ENCODE measurements around the gene SCYL1.

Gene SCYL1

DNA sequence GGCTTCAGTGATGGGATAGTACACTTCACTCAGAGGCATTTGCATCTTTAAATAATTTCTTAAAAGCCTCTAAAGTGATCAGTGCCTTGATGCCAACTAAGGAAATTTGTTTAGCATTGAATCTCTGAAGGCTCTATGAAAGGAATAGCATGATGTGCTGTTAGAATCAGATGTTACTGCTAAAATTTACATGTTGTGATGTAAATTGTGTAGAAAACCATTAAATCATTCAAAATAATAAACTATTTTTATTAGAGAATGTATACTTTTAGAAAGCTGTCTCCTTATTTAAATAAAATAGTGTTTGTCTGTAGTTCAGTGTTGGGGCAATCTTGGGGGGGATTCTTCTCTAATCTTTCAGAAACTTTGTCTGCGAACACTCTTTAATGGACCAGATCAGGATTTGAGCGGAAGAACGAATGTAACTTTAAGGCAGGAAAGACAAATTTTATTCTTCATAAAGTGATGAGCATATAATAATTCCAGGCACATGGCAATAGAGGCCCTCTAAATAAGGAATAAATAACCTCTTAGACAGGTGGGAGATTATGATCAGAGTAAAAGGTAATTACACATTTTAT lies 21.4 kb upstream of the SCYL1 start:
- no peak overlapping the region for H2AFZ ChIP-seq
- H3K9ac ChIP-seq = peak overlapping the region; percentile 99
- peak overlapping the region; percentile 100 for H3K27ac ChIP-seq
- H3K9me3 ChIP-seq (ENCODE audit: control insufficient read depth, low read length) = no peaks in the 10 kb centered on the region
- TF ChIP-seq, protein P1, sequence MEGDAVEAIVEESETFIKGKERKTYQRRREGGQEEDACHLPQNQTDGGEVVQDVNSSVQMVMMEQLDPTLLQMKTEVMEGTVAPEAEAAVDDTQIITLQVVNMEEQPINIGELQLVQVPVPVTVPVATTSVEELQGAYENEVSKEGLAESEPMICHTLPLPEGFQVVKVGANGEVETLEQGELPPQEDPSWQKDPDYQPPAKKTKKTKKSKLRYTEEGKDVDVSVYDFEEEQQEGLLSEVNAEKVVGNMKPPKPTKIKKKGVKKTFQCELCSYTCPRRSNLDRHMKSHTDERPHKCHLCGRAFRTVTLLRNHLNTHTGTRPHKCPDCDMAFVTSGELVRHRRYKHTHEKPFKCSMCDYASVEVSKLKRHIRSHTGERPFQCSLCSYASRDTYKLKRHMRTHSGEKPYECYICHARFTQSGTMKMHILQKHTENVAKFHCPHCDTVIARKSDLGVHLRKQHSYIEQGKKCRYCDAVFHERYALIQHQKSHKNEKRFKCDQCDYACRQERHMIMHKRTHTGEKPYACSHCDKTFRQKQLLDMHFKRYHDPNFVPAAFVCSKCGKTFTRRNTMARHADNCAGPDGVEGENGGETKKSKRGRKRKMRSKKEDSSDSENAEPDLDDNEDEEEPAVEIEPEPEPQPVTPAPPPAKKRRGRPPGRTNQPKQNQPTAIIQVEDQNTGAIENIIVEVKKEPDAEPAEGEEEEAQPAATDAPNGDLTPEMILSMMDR (IDR thresholded peaks at IDR 0.05) = no peak
- H3K79me2 ChIP-seq = peaks cover 67% of the 10 kb centered on the region
- peaks cover 46% of the 10 kb centered on the region for H3K36me3 ChIP-seq (ENCODE audit: control insufficient read depth, insufficient read depth, low read length)
- H3K4me2 ChIP-seq (ENCODE audit: low read length) = peak overlapping the region; percentile 95
- H3K4me1 ChIP-seq = peaks cover 7% of the 10 kb centered on the region
- peak overlapping the region; percentile 100 for H3K4me3 ChIP-seq (ENCODE audit: low read depth, low read length)
- H3K27me3 ChIP-seq (ENCODE audit: control insufficient read depth, insufficient read depth, low read length) = no peaks in the 10 kb centered on the region

DNA sequence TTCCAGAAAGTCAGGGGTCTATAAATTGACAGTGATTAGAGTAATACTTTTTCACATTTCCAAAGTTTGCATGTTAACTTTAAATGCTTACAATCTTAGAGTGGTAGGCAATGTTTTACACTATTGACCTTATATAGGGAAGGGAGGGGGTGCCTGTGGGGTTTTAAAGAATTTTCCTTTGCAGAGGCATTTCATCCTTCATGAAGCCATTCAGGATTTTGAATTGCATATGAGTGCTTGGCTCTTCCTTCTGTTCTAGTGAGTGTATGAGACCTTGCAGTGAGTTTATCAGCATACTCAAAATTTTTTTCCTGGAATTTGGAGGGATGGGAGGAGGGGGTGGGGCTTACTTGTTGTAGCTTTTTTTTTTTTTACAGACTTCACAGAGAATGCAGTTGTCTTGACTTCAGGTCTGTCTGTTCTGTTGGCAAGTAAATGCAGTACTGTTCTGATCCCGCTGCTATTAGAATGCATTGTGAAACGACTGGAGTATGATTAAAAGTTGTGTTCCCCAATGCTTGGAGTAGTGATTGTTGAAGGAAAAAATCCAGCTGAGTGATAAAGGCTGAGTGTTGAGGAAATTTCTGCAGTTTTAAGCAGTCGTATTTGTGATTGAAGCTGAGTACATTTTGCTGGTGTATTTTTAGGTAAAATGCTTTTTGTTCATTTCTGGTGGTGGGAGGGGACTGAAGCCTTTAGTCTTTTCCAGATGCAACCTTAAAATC lies 20.8 kb upstream of the SCYL1 start:
- Histone ChIP-seq H2AFZ (no peak overlapping the region), H3K4me2 (ENCODE audit: low read length) (peak overlapping the region; percentile 95), H3K79me2 (peaks cover 67% of the 10 kb centered on the region), H3K27me3 (ENCODE audit: control insufficient read depth, insufficient read depth, low read length) (no peaks in the 10 kb centered on the region), H3K9ac (peak overlapping the region; percentile 99), H3K4me1 (peaks cover 7% of the 10 kb centered on the region), H3K4me3 (ENCODE audit: low read depth, low read length) (peak overlapping the region; percentile 100), H3K36me3 (ENCODE audit: control insufficient read depth, insufficient read depth, low read length) (peaks cover 46% of the 10 kb centered on the region), H3K9me3 (ENCODE audit: control insufficient read depth, low read length) (no peaks in the 10 kb centered on the region), H3K27ac (peak overlapping the region; percentile 100)
- TF ChIP-seq, protein P1 (IDR thresholded peaks at IDR 0.05) = no peak

DNA sequence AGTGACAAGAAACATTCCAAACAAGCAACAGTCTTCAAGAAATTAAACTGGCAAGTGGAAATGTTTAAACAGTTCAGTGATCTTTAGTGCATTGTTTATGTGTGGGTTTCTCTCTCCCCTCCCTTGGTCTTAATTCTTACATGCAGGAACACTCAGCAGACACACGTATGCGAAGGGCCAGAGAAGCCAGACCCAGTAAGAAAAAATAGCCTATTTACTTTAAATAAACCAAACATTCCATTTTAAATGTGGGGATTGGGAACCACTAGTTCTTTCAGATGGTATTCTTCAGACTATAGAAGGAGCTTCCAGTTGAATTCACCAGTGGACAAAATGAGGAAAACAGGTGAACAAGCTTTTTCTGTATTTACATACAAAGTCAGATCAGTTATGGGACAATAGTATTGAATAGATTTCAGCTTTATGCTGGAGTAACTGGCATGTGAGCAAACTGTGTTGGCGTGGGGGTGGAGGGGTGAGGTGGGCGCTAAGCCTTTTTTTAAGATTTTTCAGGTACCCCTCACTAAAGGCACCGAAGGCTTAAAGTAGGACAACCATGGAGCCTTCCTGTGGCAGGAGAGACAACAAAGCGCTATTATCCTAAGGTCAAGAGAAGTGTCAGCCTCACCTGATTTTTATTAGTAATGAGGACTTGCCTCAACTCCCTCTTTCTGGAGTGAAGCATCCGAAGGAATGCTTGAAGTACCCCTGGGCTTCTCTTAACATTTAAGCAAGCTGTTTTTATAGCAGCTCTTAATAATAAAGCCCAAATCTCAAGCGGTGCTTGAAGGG lies 20.0 kb upstream of the SCYL1 start:
- Histone ChIP-seq H3K4me2 (ENCODE audit: low read length) (peak overlapping the region; percentile 95), H3K4me3 (ENCODE audit: low read depth, low read length) (peak overlapping the region; percentile 100), H3K27me3 (ENCODE audit: control insufficient read depth, insufficient read depth, low read length) (no peaks in the 10 kb centered on the region), H2AFZ (no peak overlapping the region), H3K79me2 (peaks cover 61% of the 10 kb centered on the region), H3K4me1 (peaks cover 7% of the 10 kb centered on the region), H3K9me3 (ENCODE audit: control insufficient read depth, low read length) (no peaks in the 10 kb centered on the region), H3K27ac (peak overlapping the region; percentile 100), H3K36me3 (ENCODE audit: control insufficient read depth, insufficient read depth, low read length) (peaks cover 46% of the 10 kb centered on the region), H3K9ac (peak overlapping the region; percentile 99)
- TF ChIP-seq, protein P1 (IDR thresholded peaks at IDR 0.05) = no peak

DNA sequence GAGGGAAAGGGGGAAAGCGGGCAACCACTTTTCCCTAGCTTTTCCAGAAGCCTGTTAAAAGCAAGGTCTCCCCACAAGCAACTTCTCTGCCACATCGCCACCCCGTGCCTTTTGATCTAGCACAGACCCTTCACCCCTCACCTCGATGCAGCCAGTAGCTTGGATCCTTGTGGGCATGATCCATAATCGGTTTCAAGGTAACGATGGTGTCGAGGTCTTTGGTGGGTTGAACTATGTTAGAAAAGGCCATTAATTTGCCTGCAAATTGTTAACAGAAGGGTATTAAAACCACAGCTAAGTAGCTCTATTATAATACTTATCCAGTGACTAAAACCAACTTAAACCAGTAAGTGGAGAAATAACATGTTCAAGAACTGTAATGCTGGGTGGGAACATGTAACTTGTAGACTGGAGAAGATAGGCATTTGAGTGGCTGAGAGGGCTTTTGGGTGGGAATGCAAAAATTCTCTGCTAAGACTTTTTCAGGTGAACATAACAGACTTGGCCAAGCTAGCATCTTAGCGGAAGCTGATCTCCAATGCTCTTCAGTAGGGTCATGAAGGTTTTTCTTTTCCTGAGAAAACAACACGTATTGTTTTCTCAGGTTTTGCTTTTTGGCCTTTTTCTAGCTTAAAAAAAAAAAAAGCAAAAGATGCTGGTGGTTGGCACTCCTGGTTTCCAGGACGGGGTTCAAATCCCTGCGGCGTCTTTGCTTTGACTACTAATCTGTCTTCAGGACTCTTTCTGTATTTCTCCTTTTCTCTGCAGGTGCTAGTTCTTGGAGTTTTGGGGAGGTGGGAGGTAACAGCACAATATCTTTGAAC lies 19.2 kb upstream of the SCYL1 start:
- Histone ChIP-seq H3K36me3 (ENCODE audit: control insufficient read depth, insufficient read depth, low read length) (peaks cover 41% of the 10 kb centered on the region), H3K9me3 (ENCODE audit: control insufficient read depth, low read length) (no peaks in the 10 kb centered on the region), H3K4me2 (ENCODE audit: low read length) (peak overlapping the region; percentile 95), H3K27ac (peak overlapping the region; percentile 100), H2AFZ (no peak overlapping the region), H3K27me3 (ENCODE audit: control insufficient read depth, insufficient read depth, low read length) (no peaks in the 10 kb centered on the region), H3K9ac (peak overlapping the region; percentile 99), H3K4me3 (ENCODE audit: low read depth, low read length) (peak overlapping the region; percentile 100), H3K79me2 (peaks cover 53% of the 10 kb centered on the region), H3K4me1 (peaks cover 7% of the 10 kb centered on the region)
- TF ChIP-seq, protein P1 (IDR thresholded peaks at IDR 0.05) = no peak
